NCI-H748 (cell line): ENCODE measurements around the gene GLRB.

Experiments
- DNase-seq: peaks from one replicate; lab custom pipeline; 2025; ENCODE audit not compliant: unreplicated experiment; lab: John Stamatoyannopoulos, UW

The GLRB gene

GRCh38 chr4:157127571-157127970 lies 51.6 kb downstream of the GLRB start:
- DNase-seq = no peak

- peak; percentile 36 for DNase-seq
These were observed 52.4 kb downstream of the GLRB start for GRCh38 chr4:157128395-157128794.

DNA sequence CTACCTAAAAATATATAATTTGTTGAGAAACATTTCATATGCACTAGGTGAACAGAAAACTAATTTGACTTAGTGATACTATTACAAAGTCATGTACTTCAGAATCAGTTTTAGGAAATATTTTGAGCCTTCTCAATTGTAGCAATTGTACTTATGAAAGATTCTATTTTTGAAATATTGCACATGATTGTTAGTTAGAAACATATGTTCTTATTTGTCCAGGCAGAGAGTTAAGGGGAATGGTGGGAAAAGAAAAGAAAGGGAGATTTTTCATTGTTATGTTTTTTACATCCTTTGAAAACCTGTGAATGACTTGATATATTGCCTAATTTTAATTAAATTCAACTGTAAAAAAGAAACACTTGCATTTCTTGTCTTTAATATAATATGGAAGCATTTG lies 66.0 kb downstream of the GLRB start:
- no peak for DNase-seq

DNA sequence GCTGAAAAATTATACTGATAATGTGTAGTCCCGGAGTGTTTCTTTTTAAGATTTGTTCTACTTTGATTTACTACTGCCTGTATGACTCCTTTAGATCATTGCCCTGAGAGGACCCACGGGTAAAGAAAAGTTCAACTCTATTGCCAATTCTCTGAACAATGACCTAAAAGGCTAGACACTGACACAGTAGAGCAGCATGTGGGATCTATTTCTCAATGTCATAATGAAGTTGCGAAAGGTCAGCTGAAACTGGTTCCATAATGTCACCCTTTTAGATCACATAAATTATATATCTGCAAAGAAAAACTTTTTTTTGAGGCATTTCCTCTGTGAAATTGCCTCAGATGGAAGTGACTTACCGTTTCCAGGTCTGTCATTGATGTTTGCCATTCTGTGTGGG lies 67.4 kb downstream of the GLRB start:
- no peak for DNase-seq

DNA sequence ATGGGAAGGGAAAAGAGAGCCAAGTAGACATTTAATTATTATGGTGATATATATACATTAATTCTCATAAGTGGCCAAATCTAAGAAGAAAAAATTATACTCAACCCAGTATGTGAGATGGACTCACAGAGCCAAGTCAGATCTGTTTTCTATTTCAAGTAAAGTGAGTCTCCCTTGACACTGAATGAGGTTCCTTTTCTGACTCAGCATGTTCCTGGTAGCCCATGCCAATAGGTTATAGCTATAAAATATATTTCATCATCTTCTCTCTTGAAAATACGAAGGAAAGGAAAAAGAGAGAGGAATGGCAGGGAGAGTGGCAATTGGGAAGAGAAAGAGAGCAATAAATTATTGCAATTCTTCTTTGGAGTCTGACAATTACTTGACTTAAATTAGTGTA lies 75.8 kb downstream of the GLRB start:
- DNase-seq = no peak

DNA sequence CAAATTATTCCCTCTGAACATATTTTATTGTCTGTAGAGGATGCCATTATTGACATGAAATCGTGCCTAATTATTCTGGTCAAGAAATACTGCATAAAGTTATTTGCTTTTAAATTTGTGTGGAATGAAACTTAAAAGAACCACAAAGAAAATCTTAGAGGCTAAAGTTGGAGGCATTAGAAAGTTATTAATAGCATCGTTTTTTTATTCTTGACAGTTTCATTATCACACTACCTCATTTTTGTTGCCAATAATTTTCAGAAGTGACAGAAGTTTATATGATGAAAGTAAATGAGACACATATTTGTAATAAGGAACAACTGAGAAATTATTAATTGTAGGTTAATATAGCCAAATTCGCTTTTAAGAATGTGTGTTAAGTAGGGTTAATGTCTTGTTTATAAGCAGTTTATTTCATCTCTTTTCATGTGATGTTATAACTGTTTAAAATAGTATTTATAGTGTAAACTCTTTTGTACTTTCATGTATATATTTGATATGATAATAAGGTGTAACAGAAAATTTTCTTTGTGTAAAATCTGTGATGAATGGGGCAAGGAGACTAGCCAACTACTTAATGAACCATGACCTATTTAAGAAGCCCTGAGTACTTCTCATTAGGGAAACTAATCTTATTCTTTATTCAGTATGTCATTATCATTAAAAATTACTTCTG lies 90.1 kb downstream of the GLRB start:
- DNase-seq = no peak

DNA sequence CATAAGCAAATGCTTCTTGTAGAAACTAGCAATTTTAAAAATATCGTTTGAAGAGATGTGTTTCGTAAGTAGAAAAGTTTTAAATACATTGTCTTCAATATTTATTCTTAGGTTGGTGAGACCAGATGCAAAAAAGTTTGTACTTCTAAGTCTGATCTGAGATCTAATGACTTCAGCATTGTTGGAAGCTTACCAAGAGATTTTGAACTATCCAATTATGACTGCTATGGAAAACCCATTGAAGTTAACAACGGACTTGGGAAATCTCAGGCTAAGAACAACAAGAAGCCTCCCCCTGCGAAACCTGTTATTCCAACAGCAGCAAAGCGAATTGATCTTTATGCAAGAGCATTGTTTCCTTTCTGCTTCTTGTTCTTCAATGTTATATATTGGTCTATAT lies 94.4 kb downstream of the GLRB start:
- no peak for DNase-seq

DNA sequence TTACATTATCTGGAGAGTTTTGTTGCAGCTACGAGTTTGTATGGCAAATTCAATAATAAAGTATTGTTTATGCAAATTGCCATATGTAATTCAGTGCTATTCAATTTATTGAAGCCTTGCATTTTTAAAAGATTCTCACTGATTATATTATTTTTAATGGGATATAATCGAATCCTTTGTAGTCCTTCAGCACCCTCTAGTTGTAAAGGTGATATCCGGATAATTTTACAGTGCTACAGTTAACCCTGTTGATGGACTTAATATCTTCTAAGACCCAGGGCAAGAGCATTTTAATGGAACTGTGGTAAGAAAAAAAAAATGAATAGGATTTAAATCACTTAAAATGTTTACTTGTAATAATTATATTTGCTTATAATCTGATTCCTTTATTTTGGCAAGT lies 96.1 kb downstream of the GLRB start:
- peak; percentile 8 for DNase-seq

GRCh38 chr4:157180268-157180667 lies 104.3 kb downstream of the GLRB start:
- DNase-seq = peak; percentile 39

GRCh38 chr4:157184300-157184699 lies 108.3 kb downstream of the GLRB start:
- no peak for DNase-seq

GRCh38 chr4:157185363-157185762 lies 109.4 kb downstream of the GLRB start:
- DNase-seq = no peak

DNA sequence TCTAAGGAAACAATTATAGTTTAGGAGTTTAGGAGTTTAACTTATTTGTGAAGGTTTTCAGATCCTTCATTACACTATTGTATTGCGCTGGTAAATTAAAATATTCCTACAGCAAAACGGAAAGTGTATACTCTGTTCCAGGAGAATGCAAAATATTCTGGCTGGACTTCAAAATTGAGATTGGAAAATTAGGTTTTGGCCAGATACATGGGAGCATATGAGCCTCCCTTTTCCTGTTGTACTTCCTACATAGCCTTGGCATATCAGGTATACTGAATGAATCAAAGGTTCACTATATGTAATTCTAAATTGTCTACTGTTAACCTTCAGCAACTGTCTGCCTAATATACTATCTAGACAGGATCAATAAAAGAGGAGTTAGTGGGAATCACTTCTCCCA lies 119.4 kb downstream of the GLRB start:
- no peak for DNase-seq

DNA sequence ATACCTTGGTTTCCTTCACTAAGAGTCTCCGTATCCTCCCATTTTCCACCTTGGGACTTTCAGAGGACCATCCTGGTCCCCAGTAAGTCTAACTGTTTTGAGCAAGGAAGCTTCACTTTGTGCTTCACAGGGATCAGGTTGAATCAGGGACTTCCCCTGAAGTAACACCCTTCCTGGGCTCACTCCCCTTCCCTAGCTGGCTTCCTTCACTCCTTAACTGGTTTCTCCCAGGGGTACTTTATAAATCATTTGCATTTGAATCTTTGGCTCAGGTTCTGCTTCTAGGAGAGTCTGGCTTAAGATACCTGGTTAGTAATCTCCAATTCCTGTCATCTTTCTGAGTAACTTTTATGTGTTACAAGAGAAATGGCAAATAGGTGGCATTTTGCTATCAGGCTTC lies 120.1 kb downstream of the GLRB start:
- no peak for DNase-seq

- DNase-seq = peak; percentile 7
These were observed 128.8 kb downstream of the GLRB start for GRCh38 chr4:157204634-157205244.

GRCh38 chr4:157217708-157218107 lies 141.8 kb downstream of the GLRB start:
- peak; percentile 49 for DNase-seq

DNA sequence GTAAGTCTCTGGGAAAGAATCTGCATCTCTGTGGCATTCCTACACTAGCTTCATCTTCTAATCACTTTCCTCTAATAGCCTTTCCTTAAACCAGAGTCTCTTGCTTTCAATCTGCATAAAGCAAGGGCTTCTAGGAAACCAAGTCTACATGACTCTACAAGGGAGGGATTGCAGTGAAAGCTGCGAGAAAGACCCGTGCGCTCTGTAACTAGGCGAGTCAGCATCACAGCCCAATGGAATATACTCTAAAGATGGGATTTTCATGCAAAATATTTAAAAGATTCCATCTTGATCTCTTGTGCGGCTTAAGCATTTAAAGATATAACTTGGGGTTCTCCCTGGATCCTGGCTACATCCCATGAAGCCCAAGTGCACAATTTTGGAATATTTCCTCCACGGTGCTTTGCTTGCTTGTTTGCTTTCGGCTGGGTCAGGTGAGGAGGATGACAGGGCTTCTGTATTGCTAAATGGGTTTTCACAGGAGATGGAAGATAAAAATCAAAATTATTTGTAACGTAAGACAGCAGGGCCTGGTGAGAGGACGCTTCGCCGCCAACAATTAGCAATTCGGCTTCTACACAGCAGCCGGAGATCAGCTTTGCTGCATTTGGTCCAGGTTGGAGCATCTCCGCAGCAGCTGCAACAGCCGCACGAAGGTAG lies 143.9 kb downstream of the GLRB start:
- peak; percentile 55 for DNase-seq

DNA sequence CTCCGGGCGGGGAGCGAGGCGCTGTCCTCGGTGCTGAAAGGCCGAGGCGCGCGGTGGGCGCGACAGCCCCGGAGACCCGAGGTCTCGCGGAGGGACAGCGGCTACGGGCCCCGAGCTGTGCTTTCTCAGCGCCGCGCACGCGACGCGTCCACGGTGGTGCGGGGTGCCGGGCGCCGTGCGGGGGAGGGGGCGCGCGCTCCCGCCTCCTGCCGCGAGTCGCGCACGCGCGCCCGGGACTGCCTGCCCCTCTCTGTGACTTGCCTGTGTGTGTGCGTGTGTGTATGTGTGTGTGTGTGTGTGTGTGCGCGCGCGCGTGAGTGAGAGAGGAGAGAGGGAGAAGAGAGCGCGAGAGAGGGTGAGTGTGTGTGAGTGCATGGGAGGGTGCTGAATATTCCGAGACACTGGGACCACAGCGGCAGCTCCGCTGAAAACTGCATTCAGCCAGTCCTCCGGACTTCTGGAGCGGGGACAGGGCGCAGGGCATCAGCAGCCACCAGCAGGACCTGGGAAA lies 144.5 kb downstream of the GLRB start, which contains the start of gene GRIA2:
Gene GRIA2, plus strand, starts transcription at position 358 of the 511 bp plus-strand sequence. CDS start 315 bp downstream, outside the sequence.
- peak; percentile 92 for DNase-seq

DNA sequence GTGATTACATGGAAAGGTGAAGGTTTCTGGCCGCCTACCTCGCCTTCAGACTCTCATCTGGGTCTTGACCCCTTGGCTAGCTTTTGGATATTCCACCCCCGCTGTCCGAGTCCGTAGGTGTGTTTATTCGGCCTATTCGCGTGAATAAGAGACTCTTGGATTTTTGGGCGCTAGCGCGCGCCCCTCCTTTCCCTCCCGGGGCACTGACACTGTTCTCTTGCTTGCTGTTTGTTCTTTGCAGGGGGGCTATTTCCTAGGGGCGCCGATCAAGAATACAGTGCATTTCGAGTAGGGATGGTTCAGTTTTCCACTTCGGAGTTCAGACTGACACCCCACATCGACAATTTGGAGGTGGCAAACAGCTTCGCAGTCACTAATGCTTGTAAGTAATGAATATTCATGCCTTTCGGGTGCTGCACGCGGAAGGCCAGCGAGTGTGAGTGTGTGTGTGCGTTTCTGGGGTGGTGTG lies 145.5 kb downstream of the GLRB start:
- DNase-seq = peak; percentile 51
